GM21447 (cell line): Measurements from ENCODE around the gene OSER1.

Source experiments
- ATAC-seq: cut with Tn5 transposase; IDR thresholded peaks from one replicate; pipeline ENCODE4 v1.9.1; 2021; ENCODE audit not compliant: unreplicated experiment

OSER1 gene

GRCh38 chr20:44181611-44182010, 29.0 kb downstream of the OSER1 start:
- no peak for ATAC-seq

- no peak for ATAC-seq
These were observed 29.8 kb downstream of the OSER1 start for GRCh38 chr20:44180814-44181213.

- ATAC-seq = no peak
These were observed 33.6 kb downstream of the OSER1 start for GRCh38 chr20:44176833-44177534.

GRCh38 chr20:44174996-44175765, 35.4 kb downstream of the OSER1 start:
- ATAC-seq = no peak

GRCh38 chr20:44173846-44174245, 36.7 kb downstream of the OSER1 start:
- no peak for ATAC-seq

GRCh38 chr20:44173116-44173515, 37.5 kb downstream of the OSER1 start:
- ATAC-seq = no peak

- no peak for ATAC-seq
These were observed 38.0 kb downstream of the OSER1 start for GRCh38 chr20:44172572-44172950.

GRCh38 chr20:44171775-44172571, 38.6 kb downstream of the OSER1 start:
- ATAC-seq = no peak

GRCh38 chr20:44170816-44171410, 39.7 kb downstream of the OSER1 start:
- no peak for ATAC-seq

GRCh38 chr20:44167736-44168135, 42.8 kb downstream of the OSER1 start:
- ATAC-seq = no peak

GRCh38 chr20:44166477-44166876, 44.1 kb downstream of the OSER1 start:
- no peak for ATAC-seq

GRCh38 chr20:44166008-44166407, 44.6 kb downstream of the OSER1 start:
- no peak for ATAC-seq

GRCh38 chr20:44160133-44160532, 50.4 kb downstream of the OSER1 start:
- ATAC-seq = no peak

GRCh38 chr20:44159711-44160110, 50.9 kb downstream of the OSER1 start:
- ATAC-seq = no peak

- ATAC-seq = no peak
These were observed 51.4 kb downstream of the OSER1 start for GRCh38 chr20:44159125-44159524.

GRCh38 chr20:44157061-44157460, 53.5 kb downstream of the OSER1 start:
- ATAC-seq = no peak

- ATAC-seq = no peak
These were observed 56.0 kb downstream of the OSER1 start for GRCh38 chr20:44154521-44155001.

GRCh38 chr20:44153636-44154043, 56.9 kb downstream of the OSER1 start:
- ATAC-seq = no peak

- ATAC-seq = no peak
These were observed 58.8 kb downstream of the OSER1 start for GRCh38 chr20:44151621-44152416.

- no peak for ATAC-seq
These were observed 64.3 kb downstream of the OSER1 start for GRCh38 chr20:44146272-44146671.
